HepG2 (cell line): ENCODE data around the gene PDPK1. TPM values are rescaled to one million over a fixed set of nuclear protein-coding genes. Genes with fewer than 3 reads are reported as not detected.

Source experiments
- AGO1 ChIP-seq: fragments of 200-400 bp; formaldehyde crosslinking; IDR thresholded peaks from 2 replicates; pipeline ENCODE4 v1.6.1; 2017; ENCODE audit warnings: mild to moderate bottlenecking, low read depth, low read length, moderate library complexity; ENCODE audit not compliant: poor library complexity, severe bottlenecking
- CBFB ChIP-seq: sonication (generic); formaldehyde crosslinking; IDR thresholded peaks from 2 replicates; pipeline ENCODE4 v1.4.0; 2020; ENCODE audit warnings: missing genetic modification reagents
- CHD4 ChIP-seq: fragments of 200-600 bp; sonication (generic); IDR thresholded peaks from 2 replicates; pipeline ENCODE4 v1.7.0; 2017; ENCODE audit warnings: mild to moderate bottlenecking, low read length, borderline replicate concordance
- GATA4 ChIP-seq: sonication (generic); IDR thresholded peaks from 2 replicates; pipeline ENCODE4 v1.6.1; 2016; ENCODE audit warnings: antibody characterized with exemption, low read depth, borderline replicate concordance
- MAFG ChIP-seq: sonication (generic); formaldehyde crosslinking; IDR thresholded peaks from 2 replicates; pipeline ENCODE4 v1.5.1; 2020; ENCODE audit warnings: mild to moderate bottlenecking, missing genetic modification reagents
- NCOA1 ChIP-seq: sonication (generic); formaldehyde crosslinking; IDR thresholded peaks from 2 replicates; pipeline ENCODE4 v1.9.0; 2021; ENCODE audit warnings: missing genetic modification reagents
- SP4 ChIP-seq: sonication (generic); formaldehyde crosslinking; IDR thresholded peaks from 2 replicates; pipeline ENCODE4 v1.8.1; 2023; ENCODE audit warnings: mild to moderate bottlenecking, missing genetic modification reagents
- ZNF136 ChIP-seq: sonication (generic); formaldehyde crosslinking; IDR thresholded peaks from 2 replicates; pipeline ENCODE4 v1.8.1; 2022; ENCODE audit warnings: low read depth, mild to moderate bottlenecking, moderate library complexity, missing genetic modification reagents
- ZNF383 ChIP-seq: sonication (generic); formaldehyde crosslinking; IDR thresholded peaks from 2 replicates; pipeline ENCODE4 v1.4.0; 2020; ENCODE audit warnings: missing genetic modification reagents, mild to moderate bottlenecking, borderline replicate concordance
- polyA plus RNA-seq, 8 experiments: library from polyadenylated mRNA; depleted of rRNA in 3 of 8; stranded (reverse) in 7 of 8; unstranded in 1 of 8; fragments of >200 nt; fragmentation: Illumina TruSeq in 4 of 8; extraction: Trizol in 4 of 8; gene quantifications; 2 replicates each; pipeline versions ENCODE4 v1.2.1 to v1.2.3, GENCODE V29; 2011 to 2016; ENCODE audit warnings: low read depth in 4 of 8, missing spikeins in 1 of 8, mixed read lengths in 1 of 8; ENCODE audit not compliant: insufficient read depth in 1 of 8
- total RNA-seq, 5 experiments: library from RNA; depleted of rRNA; stranded (reverse); fragments of >200 nt; fragmentation: Illumina TruSeq; extraction: Trizol; gene quantifications; 2 replicates each; pipeline ENCODE4 v1.2.3, GENCODE V29; 2016; ENCODE audit warnings: low read depth in 1 of 5
- TF ChIP-seq, protein P1 (sequence below): sonication (generic); formaldehyde crosslinking; IDR thresholded peaks from 2 replicates; pipeline ENCODE4 v1.4.0; 2020; ENCODE audit warnings: missing genetic modification reagents
- TF ChIP-seq, protein P2 (sequence below): sonication (generic); formaldehyde crosslinking; IDR thresholded peaks from 2 replicates; pipeline ENCODE4 v1.4.0; 2020; ENCODE audit warnings: missing genetic modification reagents
- TF ChIP-seq, protein P3 (sequence below): sonication (generic); formaldehyde crosslinking; IDR thresholded peaks from 2 replicates; pipeline ENCODE4 v1.5.1; 2020; ENCODE audit warnings: missing genetic modification reagents, mild to moderate bottlenecking, borderline replicate concordance
- TF ChIP-seq, protein P4 (sequence below): sonication (generic); formaldehyde crosslinking; IDR thresholded peaks from 2 replicates; pipeline ENCODE4 v1.4.0; 2020; ENCODE audit warnings: missing genetic modification reagents, mild to moderate bottlenecking, borderline replicate concordance

PDPK1 gene
- total and polyA plus RNA-seq, 2 of the 13 experiments (the other 11 are each of a cell fraction or from before 2014, with no cell fraction given): 59.6 to 129 TPM

DNA sequence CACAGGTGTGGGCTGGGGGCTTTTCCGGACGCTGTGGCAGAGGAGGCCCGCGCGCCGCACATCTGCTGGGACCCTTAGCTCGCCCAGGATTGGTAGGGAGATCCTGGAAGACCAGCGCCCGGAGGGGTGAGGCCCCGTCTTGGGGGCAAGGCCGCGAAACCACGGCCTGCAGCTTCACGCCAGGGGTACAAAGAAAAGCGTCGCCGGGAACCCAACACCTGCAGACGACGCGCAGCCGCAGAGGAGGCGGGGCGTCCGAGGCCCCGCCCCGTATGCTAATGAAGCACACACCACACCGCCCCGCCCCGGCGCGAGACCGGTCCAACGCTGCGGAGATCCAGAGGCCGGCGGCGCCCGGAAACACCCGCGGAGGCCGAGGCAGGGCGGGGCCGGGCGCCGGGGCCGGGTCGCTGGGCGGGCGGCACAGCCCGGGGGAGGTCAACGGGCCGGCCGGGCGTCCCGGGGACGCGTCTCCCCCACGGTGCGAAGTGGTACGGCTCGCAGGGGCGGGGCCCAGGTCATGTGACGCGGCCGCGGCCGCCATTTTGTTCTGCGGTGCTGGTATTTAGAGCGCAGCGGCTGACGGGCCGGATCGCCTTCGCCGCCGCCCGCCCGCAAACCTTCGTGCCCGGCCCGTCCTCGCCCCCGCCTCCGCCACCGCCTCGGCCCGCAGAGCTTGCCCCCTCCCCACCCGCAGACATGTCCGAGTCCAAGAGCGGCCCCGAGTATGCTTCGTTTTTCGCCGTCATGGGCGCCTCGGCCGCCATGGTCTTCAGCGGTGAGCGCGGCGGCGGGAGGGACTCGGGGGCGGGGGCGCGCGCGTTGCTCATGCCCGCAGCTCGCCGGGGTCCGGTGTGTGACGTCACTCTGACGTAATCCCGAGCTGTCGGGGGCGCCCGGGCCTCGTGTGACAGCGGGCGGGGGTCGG, 24.2 kb upstream of the PDPK1 start, which contains the start of gene ATP6V0C (continued):
- TF ChIP-seq ZNF136 (CRISPR knock-in tag) (no peak), AGO1 (peak; percentile 40), SP4 (CRISPR knock-in tag) (peak; percentile 84), MAFG (CRISPR knock-in tag) (no peak), NCOA1 (CRISPR knock-in tag) (no peak), CHD4 (no peak), ZNF383 (CRISPR knock-in tag) (no peak), CBFB (CRISPR knock-in tag) (peak; percentile 54; the same call in 1 of the 2 replicates), GATA4 (peak; percentile 37; the same call in 1 of the 2 replicates)
- TF ChIP-seq, protein P1, sequence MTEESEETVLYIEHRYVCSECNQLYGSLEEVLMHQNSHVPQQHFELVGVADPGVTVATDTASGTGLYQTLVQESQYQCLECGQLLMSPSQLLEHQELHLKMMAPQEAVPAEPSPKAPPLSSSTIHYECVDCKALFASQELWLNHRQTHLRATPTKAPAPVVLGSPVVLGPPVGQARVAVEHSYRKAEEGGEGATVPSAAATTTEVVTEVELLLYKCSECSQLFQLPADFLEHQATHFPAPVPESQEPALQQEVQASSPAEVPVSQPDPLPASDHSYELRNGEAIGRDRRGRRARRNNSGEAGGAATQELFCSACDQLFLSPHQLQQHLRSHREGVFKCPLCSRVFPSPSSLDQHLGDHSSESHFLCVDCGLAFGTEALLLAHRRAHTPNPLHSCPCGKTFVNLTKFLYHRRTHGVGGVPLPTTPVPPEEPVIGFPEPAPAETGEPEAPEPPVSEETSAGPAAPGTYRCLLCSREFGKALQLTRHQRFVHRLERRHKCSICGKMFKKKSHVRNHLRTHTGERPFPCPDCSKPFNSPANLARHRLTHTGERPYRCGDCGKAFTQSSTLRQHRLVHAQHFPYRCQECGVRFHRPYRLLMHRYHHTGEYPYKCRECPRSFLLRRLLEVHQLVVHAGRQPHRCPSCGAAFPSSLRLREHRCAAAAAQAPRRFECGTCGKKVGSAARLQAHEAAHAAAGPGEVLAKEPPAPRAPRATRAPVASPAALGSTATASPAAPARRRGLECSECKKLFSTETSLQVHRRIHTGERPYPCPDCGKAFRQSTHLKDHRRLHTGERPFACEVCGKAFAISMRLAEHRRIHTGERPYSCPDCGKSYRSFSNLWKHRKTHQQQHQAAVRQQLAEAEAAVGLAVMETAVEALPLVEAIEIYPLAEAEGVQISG: peak; percentile 86
- TF ChIP-seq, protein P2, sequence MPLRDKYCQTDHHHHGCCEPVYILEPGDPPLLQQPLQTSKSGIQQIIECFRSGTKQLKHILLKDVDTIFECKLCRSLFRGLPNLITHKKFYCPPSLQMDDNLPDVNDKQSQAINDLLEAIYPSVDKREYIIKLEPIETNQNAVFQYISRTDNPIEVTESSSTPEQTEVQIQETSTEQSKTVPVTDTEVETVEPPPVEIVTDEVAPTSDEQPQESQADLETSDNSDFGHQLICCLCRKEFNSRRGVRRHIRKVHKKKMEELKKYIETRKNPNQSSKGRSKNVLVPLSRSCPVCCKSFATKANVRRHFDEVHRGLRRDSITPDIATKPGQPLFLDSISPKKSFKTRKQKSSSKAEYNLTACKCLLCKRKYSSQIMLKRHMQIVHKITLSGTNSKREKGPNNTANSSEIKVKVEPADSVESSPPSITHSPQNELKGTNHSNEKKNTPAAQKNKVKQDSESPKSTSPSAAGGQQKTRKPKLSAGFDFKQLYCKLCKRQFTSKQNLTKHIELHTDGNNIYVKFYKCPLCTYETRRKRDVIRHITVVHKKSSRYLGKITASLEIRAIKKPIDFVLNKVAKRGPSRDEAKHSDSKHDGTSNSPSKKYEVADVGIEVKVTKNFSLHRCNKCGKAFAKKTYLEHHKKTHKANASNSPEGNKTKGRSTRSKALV (CRISPR knock-in tag): 0 out of 2 replicates have a peak, but pooled peaks have one; percentile 4
- TF ChIP-seq, protein P3, sequence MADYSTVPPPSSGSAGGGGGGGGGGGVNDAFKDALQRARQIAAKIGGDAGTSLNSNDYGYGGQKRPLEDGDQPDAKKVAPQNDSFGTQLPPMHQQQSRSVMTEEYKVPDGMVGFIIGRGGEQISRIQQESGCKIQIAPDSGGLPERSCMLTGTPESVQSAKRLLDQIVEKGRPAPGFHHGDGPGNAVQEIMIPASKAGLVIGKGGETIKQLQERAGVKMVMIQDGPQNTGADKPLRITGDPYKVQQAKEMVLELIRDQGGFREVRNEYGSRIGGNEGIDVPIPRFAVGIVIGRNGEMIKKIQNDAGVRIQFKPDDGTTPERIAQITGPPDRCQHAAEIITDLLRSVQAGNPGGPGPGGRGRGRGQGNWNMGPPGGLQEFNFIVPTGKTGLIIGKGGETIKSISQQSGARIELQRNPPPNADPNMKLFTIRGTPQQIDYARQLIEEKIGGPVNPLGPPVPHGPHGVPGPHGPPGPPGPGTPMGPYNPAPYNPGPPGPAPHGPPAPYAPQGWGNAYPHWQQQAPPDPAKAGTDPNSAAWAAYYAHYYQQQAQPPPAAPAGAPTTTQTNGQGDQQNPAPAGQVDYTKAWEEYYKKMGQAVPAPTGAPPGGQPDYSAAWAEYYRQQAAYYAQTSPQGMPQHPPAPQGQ: 0 out of 2 replicates have a peak, but pooled peaks have one; percentile 31
- TF ChIP-seq, protein P4, sequence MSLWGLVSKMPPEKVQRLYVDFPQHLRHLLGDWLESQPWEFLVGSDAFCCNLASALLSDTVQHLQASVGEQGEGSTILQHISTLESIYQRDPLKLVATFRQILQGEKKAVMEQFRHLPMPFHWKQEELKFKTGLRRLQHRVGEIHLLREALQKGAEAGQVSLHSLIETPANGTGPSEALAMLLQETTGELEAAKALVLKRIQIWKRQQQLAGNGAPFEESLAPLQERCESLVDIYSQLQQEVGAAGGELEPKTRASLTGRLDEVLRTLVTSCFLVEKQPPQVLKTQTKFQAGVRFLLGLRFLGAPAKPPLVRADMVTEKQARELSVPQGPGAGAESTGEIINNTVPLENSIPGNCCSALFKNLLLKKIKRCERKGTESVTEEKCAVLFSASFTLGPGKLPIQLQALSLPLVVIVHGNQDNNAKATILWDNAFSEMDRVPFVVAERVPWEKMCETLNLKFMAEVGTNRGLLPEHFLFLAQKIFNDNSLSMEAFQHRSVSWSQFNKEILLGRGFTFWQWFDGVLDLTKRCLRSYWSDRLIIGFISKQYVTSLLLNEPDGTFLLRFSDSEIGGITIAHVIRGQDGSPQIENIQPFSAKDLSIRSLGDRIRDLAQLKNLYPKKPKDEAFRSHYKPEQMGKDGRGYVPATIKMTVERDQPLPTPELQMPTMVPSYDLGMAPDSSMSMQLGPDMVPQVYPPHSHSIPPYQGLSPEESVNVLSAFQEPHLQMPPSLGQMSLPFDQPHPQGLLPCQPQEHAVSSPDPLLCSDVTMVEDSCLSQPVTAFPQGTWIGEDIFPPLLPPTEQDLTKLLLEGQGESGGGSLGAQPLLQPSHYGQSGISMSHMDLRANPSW (CRISPR knock-in tag): no peak; the same call in 1 of the 2 replicates
